Activated CD8-positive, alpha-beta memory T cell treated with anti-CD3 and anti-CD28 coated beads, Interleukin-2, amount 50 U/mL, for 4 hours (primary cell): ENCODE data around the gene MSH6.

Experiments
- DNase-seq: peaks from one replicate; pipeline ENCODE4 v3.0.0-alpha.2; 2020

MSH6 gene

GRCh38 chr2:47782381-47782670 lies 619 bp upstream of the MSH6 start:
- no peak for DNase-seq

GRCh38 chr2:47783486-47784351 lies 774 bp downstream of the MSH6 start:
- DNase-seq = peak; percentile 68

- no peak for DNase-seq
Measured at GRCh38 chr2:47784352-47784851, 1.5 kb downstream of the MSH6 start.

GRCh38 chr2:47785986-47786385 lies 3.0 kb downstream of the MSH6 start:
- DNase-seq = no peak

- no peak for DNase-seq
Measured at GRCh38 chr2:47796090-47796697, 13.2 kb downstream of the MSH6 start.

- DNase-seq = no peak
Measured at GRCh38 chr2:47798631-47799030, 15.7 kb downstream of the MSH6 start.

- DNase-seq = no peak
Measured at GRCh38 chr2:47799031-47799609, 16.2 kb downstream of the MSH6 start.

- DNase-seq = no peak
Measured at GRCh38 chr2:47801118-47801517, 18.2 kb downstream of the MSH6 start.

GRCh38 chr2:47803363-47803762 lies 20.4 kb downstream of the MSH6 start:
- no peak for DNase-seq

GRCh38 chr2:47803770-47804169 lies 20.8 kb downstream of the MSH6 start:
- DNase-seq = no peak

GRCh38 chr2:47805850-47806249 lies 22.9 kb downstream of the MSH6 start:
- no peak for DNase-seq

- DNase-seq = no peak
Measured at GRCh38 chr2:47808614-47809013, 25.7 kb downstream of the MSH6 start.

- DNase-seq = no peak
Measured at GRCh38 chr2:47809903-47810302, 27.0 kb downstream of the MSH6 start.

GRCh38 chr2:47810850-47811249 lies 27.9 kb downstream of the MSH6 start:
- DNase-seq = no peak

GRCh38 chr2:47811668-47812067 lies 28.7 kb downstream of the MSH6 start:
- DNase-seq = no peak

- no peak for DNase-seq
Measured at GRCh38 chr2:47815764-47816163, 32.8 kb downstream of the MSH6 start.

- no peak for DNase-seq
Measured at GRCh38 chr2:47818777-47819176, 35.8 kb downstream of the MSH6 start.

GRCh38 chr2:47819834-47820233 lies 36.9 kb downstream of the MSH6 start:
- no peak for DNase-seq

GRCh38 chr2:47822518-47822917 lies 39.6 kb downstream of the MSH6 start:
- no peak for DNase-seq

GRCh38 chr2:47833516-47833968 lies 50.6 kb downstream of the MSH6 start:
- no peak for DNase-seq

- DNase-seq = no peak
Measured at GRCh38 chr2:47838249-47838648, 55.3 kb downstream of the MSH6 start.

- no peak for DNase-seq
Measured at GRCh38 chr2:47838686-47839085, 55.7 kb downstream of the MSH6 start.

GRCh38 chr2:47842846-47843245 lies 59.9 kb downstream of the MSH6 start:
- DNase-seq = no peak

GRCh38 chr2:47843407-47843806 lies 60.5 kb downstream of the MSH6 start:
- no peak for DNase-seq
